ENCODE results near the gene ANKRD9. TPM values are rescaled to one million over a fixed set of nuclear protein-coding genes. Genes with fewer than 3 reads are reported as not detected.

ANKRD9 gene
- total and polyA plus RNA-seq, 9 of the 15 experiments (the other 6 are each of a cell fraction or from before 2014, with no cell fraction given), result 0.04 to 32.9 (median 5.3) TPM

DNA sequence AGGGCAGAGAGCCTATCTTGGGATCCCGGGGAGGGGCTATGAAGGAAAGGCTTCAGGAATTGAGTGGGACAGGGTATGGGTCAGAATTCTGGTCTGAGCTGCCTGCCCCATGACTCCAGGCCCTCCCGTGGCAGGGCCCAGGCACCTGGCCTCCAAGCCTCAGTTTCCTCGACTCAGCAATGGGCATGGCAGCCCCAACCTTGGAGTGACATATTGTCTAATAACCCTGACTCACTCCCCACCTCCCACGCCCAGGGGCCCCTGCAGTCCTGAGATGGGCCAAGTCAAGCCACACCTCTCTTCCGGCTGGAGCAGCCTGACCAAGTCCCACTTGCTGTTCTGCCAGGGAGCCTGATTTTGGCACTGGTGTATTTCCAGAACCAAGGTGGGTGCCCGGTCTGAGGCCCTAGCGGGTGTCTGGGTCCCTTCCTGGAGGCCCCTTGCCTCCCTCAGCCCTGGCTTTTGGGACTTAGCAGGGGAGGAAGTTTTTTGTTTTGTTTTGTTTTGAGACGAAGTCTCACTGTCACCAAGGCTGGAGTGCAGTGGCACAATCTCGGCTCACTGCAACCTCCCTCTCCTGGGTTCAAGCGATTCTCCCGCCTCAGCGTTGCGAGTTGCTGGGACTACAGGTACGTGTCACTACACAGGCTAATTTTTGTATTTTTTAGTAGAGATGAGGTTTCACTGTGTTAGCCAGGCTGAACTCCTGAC lies 42.6 kb upstream of the ANKRD9 start (continued):
- TF ChIP-seq, protein P1, sequence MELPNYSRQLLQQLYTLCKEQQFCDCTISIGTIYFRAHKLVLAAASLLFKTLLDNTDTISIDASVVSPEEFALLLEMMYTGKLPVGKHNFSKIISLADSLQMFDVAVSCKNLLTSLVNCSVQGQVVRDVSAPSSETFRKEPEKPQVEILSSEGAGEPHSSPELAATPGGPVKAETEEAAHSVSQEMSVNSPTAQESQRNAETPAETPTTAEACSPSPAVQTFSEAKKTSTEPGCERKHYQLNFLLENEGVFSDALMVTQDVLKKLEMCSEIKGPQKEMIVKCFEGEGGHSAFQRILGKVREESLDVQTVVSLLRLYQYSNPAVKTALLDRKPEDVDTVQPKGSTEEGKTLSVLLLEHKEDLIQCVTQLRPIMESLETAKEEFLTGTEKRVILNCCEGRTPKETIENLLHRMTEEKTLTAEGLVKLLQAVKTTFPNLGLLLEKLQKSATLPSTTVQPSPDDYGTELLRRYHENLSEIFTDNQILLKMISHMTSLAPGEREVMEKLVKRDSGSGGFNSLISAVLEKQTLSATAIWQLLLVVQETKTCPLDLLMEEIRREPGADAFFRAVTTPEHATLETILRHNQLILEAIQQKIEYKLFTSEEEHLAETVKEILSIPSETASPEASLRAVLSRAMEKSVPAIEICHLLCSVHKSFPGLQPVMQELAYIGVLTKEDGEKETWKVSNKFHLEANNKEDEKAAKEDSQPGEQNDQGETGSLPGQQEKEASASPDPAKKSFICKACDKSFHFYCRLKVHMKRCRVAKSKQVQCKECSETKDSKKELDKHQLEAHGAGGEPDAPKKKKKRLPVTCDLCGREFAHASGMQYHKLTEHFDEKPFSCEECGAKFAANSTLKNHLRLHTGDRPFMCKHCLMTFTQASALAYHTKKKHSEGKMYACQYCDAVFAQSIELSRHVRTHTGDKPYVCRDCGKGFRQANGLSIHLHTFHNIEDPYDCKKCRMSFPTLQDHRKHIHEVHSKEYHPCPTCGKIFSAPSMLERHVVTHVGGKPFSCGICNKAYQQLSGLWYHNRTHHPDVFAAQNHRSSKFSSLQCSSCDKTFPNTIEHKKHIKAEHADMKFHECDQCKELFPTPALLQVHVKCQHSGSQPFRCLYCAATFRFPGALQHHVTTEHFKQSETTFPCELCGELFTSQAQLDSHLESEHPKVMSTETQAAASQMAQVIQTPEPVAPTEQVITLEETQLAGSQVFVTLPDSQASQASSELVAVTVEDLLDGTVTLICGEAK (IDR thresholded peaks at IDR 0.05), result peak; percentile 25; the same call in 1 of the 2 replicates
- TF ChIP-seq, protein P1 (CRISPR knock-in tag; IDR thresholded peaks at IDR 0.05), result no peak
- TF ChIP-seq ZBTB1 (CRISPR knock-in tag; IDR thresholded peaks at IDR 0.05; ENCODE audit: borderline replicate concordance, low read depth) (no peak), GTF2A2 (tag; IDR thresholded peaks at IDR 0.05) (no peak), ZC3H8 (IDR thresholded peaks at IDR 0.05) (no peak), NCOA1 (IDR thresholded peaks at IDR 0.05; ENCODE audit: low read depth) (peak; percentile 52), HMGN3 (IDR thresholded peaks at IDR 0.05; ENCODE audit: borderline replicate concordance, extremely low read depth, insufficient read length, low read depth, low read length) (peak; percentile 83), TRIM28 (IDR thresholded peaks at IDR 0.05) (peak; percentile 34; the same call in 1 of the 2 replicates), KLF16 (IDR thresholded peaks at IDR 0.05) (peak; percentile 69; the same call in 1 of the 2 replicates), POLR2AphosphoS5 (IDR thresholded peaks at IDR 0.05; ENCODE audit: control insufficient read depth, insufficient read depth, low read depth, low read length) (peak; percentile 92), FOXM1 (IDR thresholded peaks at IDR 0.05; ENCODE audit: low read depth) (peak; percentile 54; the same call in 1 of the 2 replicates), FOXM1 (CRISPR knock-in tag; IDR thresholded peaks at IDR 0.05; ENCODE audit: low read depth) (no peak), ZNF584 (CRISPR knock-in tag; IDR thresholded peaks at IDR 0.05; ENCODE audit: low read depth) (peak; percentile 39; the same call in 1 of the 2 replicates), ELF1 (tag; IDR thresholded peaks at IDR 0.05) (0 out of 2 replicates have a peak, but pooled peaks have one; percentile 40), PTBP1 (IDR thresholded peaks at IDR 0.05; ENCODE audit: low read depth, low read length) (peak; percentile 74; the same call in 1 of the 2 replicates), GATAD2B (IDR thresholded peaks at IDR 0.05; ENCODE audit: borderline replicate concordance) (peak; percentile 69; the same call in 1 of the 2 replicates), DPF2 (IDR thresholded peaks at IDR 0.05) (peak; percentile 95), DMBX1 (CRISPR knock-in tag; IDR thresholded peaks at IDR 0.05; ENCODE audit: borderline replicate concordance) (0 out of 2 replicates have a peak, but pooled peaks have one; percentile 51)
- TF ChIP-seq, protein P2, sequence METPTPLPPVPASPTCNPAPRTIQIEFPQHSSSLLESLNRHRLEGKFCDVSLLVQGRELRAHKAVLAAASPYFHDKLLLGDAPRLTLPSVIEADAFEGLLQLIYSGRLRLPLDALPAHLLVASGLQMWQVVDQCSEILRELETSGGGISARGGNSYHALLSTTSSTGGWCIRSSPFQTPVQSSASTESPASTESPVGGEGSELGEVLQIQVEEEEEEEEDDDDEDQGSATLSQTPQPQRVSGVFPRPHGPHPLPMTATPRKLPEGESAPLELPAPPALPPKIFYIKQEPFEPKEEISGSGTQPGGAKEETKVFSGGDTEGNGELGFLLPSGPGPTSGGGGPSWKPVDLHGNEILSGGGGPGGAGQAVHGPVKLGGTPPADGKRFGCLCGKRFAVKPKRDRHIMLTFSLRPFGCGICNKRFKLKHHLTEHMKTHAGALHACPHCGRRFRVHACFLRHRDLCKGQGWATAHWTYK (CRISPR knock-in tag; IDR thresholded peaks at IDR 0.05), result no peak
